Measurements from ENCODE around the gene PHACTR1.

- TF ChIP-seq, protein P1, sequence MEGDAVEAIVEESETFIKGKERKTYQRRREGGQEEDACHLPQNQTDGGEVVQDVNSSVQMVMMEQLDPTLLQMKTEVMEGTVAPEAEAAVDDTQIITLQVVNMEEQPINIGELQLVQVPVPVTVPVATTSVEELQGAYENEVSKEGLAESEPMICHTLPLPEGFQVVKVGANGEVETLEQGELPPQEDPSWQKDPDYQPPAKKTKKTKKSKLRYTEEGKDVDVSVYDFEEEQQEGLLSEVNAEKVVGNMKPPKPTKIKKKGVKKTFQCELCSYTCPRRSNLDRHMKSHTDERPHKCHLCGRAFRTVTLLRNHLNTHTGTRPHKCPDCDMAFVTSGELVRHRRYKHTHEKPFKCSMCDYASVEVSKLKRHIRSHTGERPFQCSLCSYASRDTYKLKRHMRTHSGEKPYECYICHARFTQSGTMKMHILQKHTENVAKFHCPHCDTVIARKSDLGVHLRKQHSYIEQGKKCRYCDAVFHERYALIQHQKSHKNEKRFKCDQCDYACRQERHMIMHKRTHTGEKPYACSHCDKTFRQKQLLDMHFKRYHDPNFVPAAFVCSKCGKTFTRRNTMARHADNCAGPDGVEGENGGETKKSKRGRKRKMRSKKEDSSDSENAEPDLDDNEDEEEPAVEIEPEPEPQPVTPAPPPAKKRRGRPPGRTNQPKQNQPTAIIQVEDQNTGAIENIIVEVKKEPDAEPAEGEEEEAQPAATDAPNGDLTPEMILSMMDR (IDR thresholded peaks at IDR 0.05): no peak
- no peak for TF ChIP-seq POLR2A (IDR thresholded peaks at IDR 0.05)
Measured at GRCh38 chr6:13256266-13257001, 539.9 kb downstream of the PHACTR1 start.

Measured in testis (tissue), 2 donors.